CD14-positive monocyte (primary cell): ENCODE results near the gene EVC. TPM values are rescaled to one million over a fixed set of nuclear protein-coding genes. Genes with fewer than 3 reads are reported as not detected.

Experiments used
- DNase-seq, 3 donors: peaks; one replicate each; pipeline ENCODE4 v3.0.0-alpha.2; 2011 to 2022
- H2AFZ ChIP-seq: 2 replicates; pipeline ENCODE4 v1.6.0; 2012; ENCODE audit warnings: mild to moderate bottlenecking, low read depth, low read length, inconsistent platforms; ENCODE audit not compliant: insufficient read depth, poor library complexity, severe bottlenecking
- H3K27ac ChIP-seq, 2 donors: 1 replicate in 1 of 2; 2 replicates in 1 of 2; pipeline ENCODE4 v1.5.1; 2012 to 2013; ENCODE audit warnings: low read length in 2 of 2, control low read depth in 1 of 2, inconsistent platforms in 1 of 2, low read depth in 1 of 2, mild to moderate bottlenecking in 1 of 2
- H3K27me3 ChIP-seq, 2 donors: one replicate each; pipeline versions ENCODE4 v1.6.0 to v1.6.1; 2011 to 2013; ENCODE audit warnings: low read length in 2 of 2; ENCODE audit not compliant: control insufficient read depth in 2 of 2, insufficient read depth in 2 of 2
- H3K36me3 ChIP-seq, 2 donors: replicated peaks in 1 of 2; 1 replicate in 1 of 2; 2 replicates in 1 of 2; pipeline versions ENCODE4 v1.5.1 to v1.6.1; 2012 to 2013; ENCODE audit warnings: low read length in 2 of 2, control low read depth in 1 of 2, inconsistent platforms in 1 of 2, mild to moderate bottlenecking in 1 of 2; ENCODE audit not compliant: insufficient read depth in 2 of 2, control insufficient read depth in 1 of 2
- H3K4me1 ChIP-seq, 2 donors: 1 replicate in 1 of 2; 2 replicates in 1 of 2; pipeline versions ENCODE4 v1.5.1 to v1.6.1; 2012 to 2013; ENCODE audit warnings: low read length in 2 of 2, control low read depth in 1 of 2, inconsistent platforms in 1 of 2, mild to moderate bottlenecking in 1 of 2, moderate library complexity in 1 of 2; ENCODE audit not compliant: insufficient read depth in 2 of 2, control insufficient read depth in 1 of 2
- H3K4me2 ChIP-seq: replicated peaks from 2 replicates; pipeline ENCODE3; 2012; ENCODE audit warnings: low read length, moderate library complexity, mild to moderate bottlenecking; ENCODE audit not compliant: poor library complexity, severe bottlenecking; ENCODE audit errors: extremely low read depth
- H3K4me3 ChIP-seq, 3 experiments: fragments of 200-600 bp in 1 of 3; sonication (generic) in 1 of 3; replicated peaks in 1 of 3; 1 replicate in 2 of 3; 2 replicates in 1 of 3; pipeline ENCODE4 v1.5.1; 2011 to 2013; ENCODE audit warnings: low read length in 3 of 3, mild to moderate bottlenecking in 3 of 3, control low read depth in 2 of 3, low read depth in 2 of 3, inconsistent platforms in 1 of 3, moderate library complexity in 1 of 3
- H3K79me2 ChIP-seq: 2 replicates; pipeline ENCODE4 v1.6.0; 2012; ENCODE audit warnings: mild to moderate bottlenecking, control low read depth, inconsistent platforms, low read length, moderate library complexity; ENCODE audit not compliant: insufficient read depth
- H3K9ac ChIP-seq: 2 replicates; pipeline ENCODE4 v1.6.0; 2017; ENCODE audit warnings: low read length, mild to moderate bottlenecking; ENCODE audit not compliant: insufficient read depth, poor library complexity, severe bottlenecking
- H3K9me3 ChIP-seq, 2 donors: replicated peaks in 1 of 2; 1 replicate in 1 of 2; 2 replicates in 1 of 2; pipeline versions ENCODE4 v1.5.1 to v1.6.1; 2012 to 2013; ENCODE audit warnings: low read length in 2 of 2, control low read depth in 1 of 2; ENCODE audit not compliant: control insufficient read depth in 1 of 2, insufficient read depth in 1 of 2
- H4K20me1 ChIP-seq: 2 replicates; pipeline ENCODE4 v1.6.0; 2012; ENCODE audit warnings: mild to moderate bottlenecking, low read length, control low read depth, moderate library complexity; ENCODE audit not compliant: insufficient read depth
- H3K27ac Mint-ChIP-seq, 7 donors: one replicate each; pipeline ENCODE4 v1.8.0; 2020; ENCODE audit warnings: mild to moderate bottlenecking in 7 of 7, mixed read lengths in 7 of 7, moderate library complexity in 6 of 7, inconsistent platforms in 2 of 7
- H3K27me3 Mint-ChIP-seq, 3 donors: one replicate each; pipeline ENCODE4 v1.8.0; 2021 to 2022; ENCODE audit warnings: low read depth in 3 of 3, mild to moderate bottlenecking in 3 of 3, mixed read lengths in 3 of 3, moderate library complexity in 3 of 3, inconsistent platforms in 1 of 3
- H3K36me3 Mint-ChIP-seq, 2 donors: one replicate each; pipeline ENCODE4 v1.8.0; 2020; ENCODE audit warnings: mixed read lengths in 2 of 2, inconsistent platforms in 1 of 2, mild to moderate bottlenecking in 1 of 2
- H3K4me1 Mint-ChIP-seq: one replicate; pipeline ENCODE4 v1.8.0; 2020; ENCODE audit warnings: mild to moderate bottlenecking, mixed read lengths
- H3K4me3 Mint-ChIP-seq, 2 donors: one replicate each; pipeline ENCODE4 v1.8.0; 2020; ENCODE audit warnings: mild to moderate bottlenecking in 2 of 2, mixed read lengths in 2 of 2, moderate library complexity in 1 of 2
- H3K9me3 Mint-ChIP-seq, 7 donors: one replicate each; pipeline ENCODE4 v1.8.0; 2020 to 2022; ENCODE audit warnings: mixed read lengths in 7 of 7, mild to moderate bottlenecking in 6 of 7, moderate library complexity in 6 of 7, inconsistent platforms in 2 of 7
- WGBS: methylation state at CpG from one replicate; pipeline ENCODE4 v1.1.5; 2013; ENCODE audit warnings: missing lambda C conversion rate; ENCODE audit not compliant: insufficient coverage; 5-methylcytosine and 5-hydroxymethylcytosine counted together
- intact Hi-C, 2 donors: fragments of 100-400 bp; cut with micrococcal nuclease; formaldehyde crosslinking; loops; one replicate each; pipeline versions ENCODE4 v1.15.0 to v1.15.1; 2023
- polyA plus RNA-seq, 3 donors: library from polyadenylated mRNA; depleted of rRNA in 1 of 3; unstranded in 2 of 3; stranded (reverse) in 1 of 3; fragments of 300-500 nt in 2 of 3; fragments of >200 nt in 1 of 3; fragmentation: Illumina TruSeq in 2 of 3; gene quantifications; 1 replicate in 2 of 3; 2 replicates in 1 of 3; pipeline ENCODE4 v1.2.3, GENCODE V29; 2012 to 2021
- TF ChIP-seq, protein P1 (sequence below): fragments of 200-600 bp; IDR thresholded peaks from one replicate; pipeline ENCODE4 v1.8.0; 2022; ENCODE audit warnings: antibody characterized with exemption, mild to moderate bottlenecking

EVC gene
- polyA plus RNA-seq, 3 donors, result 0.36 TPM; not detected in 2

- Mint-ChIP-seq H3K27ac (no peak overlapping the region), H3K4me3 (no peak overlapping the region), H3K9me3 (peaks cover 0 to 4% (median 0%) of the 10 kb centered on the region in 7 donors), H3K36me3 (no peaks in the 10 kb centered on the region), H3K4me1 (no peaks in the 10 kb centered on the region), H3K27me3 (peaks cover 0 to 2% (median 1%) of the 10 kb centered on the region in 3 donors)
- H3K4me1 ChIP-seq, result no peaks in the 10 kb centered on the region
- H2AFZ ChIP-seq, result no peak overlapping the region
- no peak overlapping the region for H3K4me2 ChIP-seq
- TF ChIP-seq, protein P1, sequence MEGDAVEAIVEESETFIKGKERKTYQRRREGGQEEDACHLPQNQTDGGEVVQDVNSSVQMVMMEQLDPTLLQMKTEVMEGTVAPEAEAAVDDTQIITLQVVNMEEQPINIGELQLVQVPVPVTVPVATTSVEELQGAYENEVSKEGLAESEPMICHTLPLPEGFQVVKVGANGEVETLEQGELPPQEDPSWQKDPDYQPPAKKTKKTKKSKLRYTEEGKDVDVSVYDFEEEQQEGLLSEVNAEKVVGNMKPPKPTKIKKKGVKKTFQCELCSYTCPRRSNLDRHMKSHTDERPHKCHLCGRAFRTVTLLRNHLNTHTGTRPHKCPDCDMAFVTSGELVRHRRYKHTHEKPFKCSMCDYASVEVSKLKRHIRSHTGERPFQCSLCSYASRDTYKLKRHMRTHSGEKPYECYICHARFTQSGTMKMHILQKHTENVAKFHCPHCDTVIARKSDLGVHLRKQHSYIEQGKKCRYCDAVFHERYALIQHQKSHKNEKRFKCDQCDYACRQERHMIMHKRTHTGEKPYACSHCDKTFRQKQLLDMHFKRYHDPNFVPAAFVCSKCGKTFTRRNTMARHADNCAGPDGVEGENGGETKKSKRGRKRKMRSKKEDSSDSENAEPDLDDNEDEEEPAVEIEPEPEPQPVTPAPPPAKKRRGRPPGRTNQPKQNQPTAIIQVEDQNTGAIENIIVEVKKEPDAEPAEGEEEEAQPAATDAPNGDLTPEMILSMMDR, result no peak
- H3K36me3 ChIP-seq, result no peaks in the 10 kb centered on the region
- no peaks in the 10 kb centered on the region for H3K27me3 ChIP-seq
- no peaks in the 10 kb centered on the region for H4K20me1 ChIP-seq
- H3K9ac ChIP-seq, result no peak overlapping the region
- 96% methylated on average over 7 of the region's 9 CpGs for WGBS
- H3K79me2 ChIP-seq, result no peaks in the 10 kb centered on the region
- no peak overlapping the region for H3K4me3 ChIP-seq
- no peaks in the 10 kb centered on the region for H3K9me3 ChIP-seq
- H3K27ac ChIP-seq, result no peak overlapping the region
- intact Hi-C loops, result no loop called here
- no peak for DNase-seq
Measured at GRCh38 chr4:5685296-5685695, 25.7 kb upstream of the EVC start.

GRCh38 chr4:5686338-5686737, 24.7 kb upstream of the EVC start:
- no peaks in the 10 kb centered on the region for H3K36me3 ChIP-seq
- TF ChIP-seq, protein P1, result no peak
- H3K9ac ChIP-seq, result no peak overlapping the region
- H2AFZ ChIP-seq, result no peak overlapping the region
- DNase-seq, result no peak
- H3K4me2 ChIP-seq, result no peak overlapping the region
- Mint-ChIP-seq H3K27ac (no peak overlapping the region), H3K9me3 (peaks cover 0 to 4% (median 0%) of the 10 kb centered on the region in 7 donors), H3K4me3 (no peak overlapping the region), H3K4me1 (no peaks in the 10 kb centered on the region), H3K36me3 (no peaks in the 10 kb centered on the region), H3K27me3 (peaks cover 0 to 2% (median 1%) of the 10 kb centered on the region in 3 donors)
- H3K4me1 ChIP-seq, result no peaks in the 10 kb centered on the region
- no peaks in the 10 kb centered on the region for H3K27me3 ChIP-seq
- H3K9me3 ChIP-seq, result no peaks in the 10 kb centered on the region
- WGBS, result 70% methylated on average over 3 of the region's 6 CpGs
- no peaks in the 10 kb centered on the region for H4K20me1 ChIP-seq
- no peaks in the 10 kb centered on the region for H3K79me2 ChIP-seq
- intact Hi-C loops, result no loop called here
- H3K27ac ChIP-seq, result no peak overlapping the region
- H3K4me3 ChIP-seq, result no peak overlapping the region
